Stimulated activated CD4-positive, alpha-beta T cell treated with anti-CD3 and anti-CD28 coated beads, Interleukin-15, amount 100 ng/mL, for 1 hour (primary cell): ENCODE data around the gene UGT1A10.

ENCODE experiments used
- DNase-seq, 2 donors: peaks; one replicate each; pipeline ENCODE4 v3.0.0-alpha.2; 2020; ENCODE audit warnings: low read depth in 1 of 2, low spot score in 1 of 2

The UGT1A10 gene

GRCh38 chr2:233819884-233820773 is 183.9 kb downstream of the UGT1A10 start:
- no peak for DNase-seq

DNA sequence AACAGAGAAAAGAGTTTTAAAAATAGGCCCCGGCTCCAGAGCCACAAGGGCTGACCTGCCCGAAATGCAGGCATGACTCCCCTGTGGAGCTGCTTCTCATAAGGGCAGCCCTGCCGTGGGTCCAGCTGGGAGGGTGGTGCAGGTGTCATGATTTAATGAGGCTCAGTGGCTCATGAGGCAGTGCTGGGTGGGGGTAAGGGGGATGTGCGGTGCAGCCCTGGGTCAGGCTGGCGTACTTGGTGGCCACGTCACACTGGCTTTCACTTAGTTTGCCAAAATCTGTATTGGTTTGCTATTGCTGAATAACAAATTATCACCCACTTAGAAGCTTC is 184.5 kb downstream of the UGT1A10 start:
- no peak for DNase-seq

- DNase-seq: no peak
These were observed 184.9 kb downstream of the UGT1A10 start for GRCh38 chr2:233821196-233821595.

GRCh38 chr2:233821709-233822100 is 185.5 kb downstream of the UGT1A10 start:
- DNase-seq: no peak

GRCh38 chr2:233822101-233822771 is 186.0 kb downstream of the UGT1A10 start:
- DNase-seq: no peak
